K562 (cell line): ENCODE results near the gene OR4D2. TPM values are rescaled to one million over a fixed set of nuclear protein-coding genes. Genes with fewer than 3 reads are reported as not detected.

ENCODE experiments used
- TEAD1 ChIP-seq, 2 experiments: fragments of 450-650 bp in 1 of 2; sonication (generic) in 1 of 2; formaldehyde crosslinking; IDR thresholded peaks; 2 replicates each; pipeline versions ENCODE4 v1.4.0 to v1.8.0; 2020 to 2022; ENCODE audit warnings: mild to moderate bottlenecking in 2 of 2, missing genetic modification reagents in 1 of 2
- polyA plus RNA-seq, 8 experiments: library from polyadenylated mRNA; depleted of rRNA in 4 of 8; stranded (reverse) in 5 of 8; unstranded in 3 of 8; fragments of >200 nt; fragmentation: Nextera tagmentation in 2 of 8; fragmentation: Illumina TruSeq in 1 of 8; extraction: Ambion mirVana in 2 of 8; extraction: Trizol in 1 of 8; gene quantifications; 2 replicates each; pipeline versions ENCODE4 v1.2.1 to v1.2.3, GENCODE V29; 2011 to 2014; ENCODE audit warnings: inconsistent platforms in 1 of 8, missing spikeins in 1 of 8
- total RNA-seq, 7 experiments: library from RNA; depleted of rRNA in 6 of 7; stranded (reverse); fragments of >200 nt in 6 of 7; fragmentation: Illumina TruSeq in 2 of 7; extraction: Trizol in 2 of 7; gene quantifications; 2 replicates each; pipeline versions ENCODE4 v1.2.1 to v1.2.3, GENCODE V29; 2011 to 2021; ENCODE audit warnings: low replicate concordance in 1 of 7
- TF ChIP-seq, protein P1 (sequence below): fragments of 450-650 bp; IDR thresholded peaks from 2 replicates; pipeline ENCODE4 v1.6.1; 2017; ENCODE audit warnings: mild to moderate bottlenecking, moderate library complexity
- TF ChIP-seq, protein P2 (sequence below): fragments of 450-650 bp; IDR thresholded peaks from 2 replicates; pipeline ENCODE4 v1.6.1; 2016; ENCODE audit warnings: mild to moderate bottlenecking, moderate library complexity
- TF ChIP-seq, protein P3 (sequence below): fragments of 150-350 bp; conservative IDR thresholded peaks from 2 replicates; pipeline ENCODE4 v1.6.1; 2014; ENCODE audit warnings: low read length
- TF ChIP-seq, protein P4 (sequence below): sonication (generic); formaldehyde crosslinking; IDR thresholded peaks from 2 replicates; pipeline ENCODE4 v1.8.1; 2023; ENCODE audit warnings: mild to moderate bottlenecking, missing genetic modification reagents, moderate library complexity
- TF ChIP-seq, protein P5 (sequence below): conservative IDR thresholded peaks from 2 replicates; pipeline ENCODE4 v1.6.1; 2011; ENCODE audit warnings: low read depth, mild to moderate bottlenecking, low read length; ENCODE audit not compliant: control insufficient read depth

OR4D2 gene
- total and polyA plus RNA-seq, 9 of the 15 experiments (the other 6 are each of a cell fraction or from before 2014, with no cell fraction given), result not detected

DNA sequence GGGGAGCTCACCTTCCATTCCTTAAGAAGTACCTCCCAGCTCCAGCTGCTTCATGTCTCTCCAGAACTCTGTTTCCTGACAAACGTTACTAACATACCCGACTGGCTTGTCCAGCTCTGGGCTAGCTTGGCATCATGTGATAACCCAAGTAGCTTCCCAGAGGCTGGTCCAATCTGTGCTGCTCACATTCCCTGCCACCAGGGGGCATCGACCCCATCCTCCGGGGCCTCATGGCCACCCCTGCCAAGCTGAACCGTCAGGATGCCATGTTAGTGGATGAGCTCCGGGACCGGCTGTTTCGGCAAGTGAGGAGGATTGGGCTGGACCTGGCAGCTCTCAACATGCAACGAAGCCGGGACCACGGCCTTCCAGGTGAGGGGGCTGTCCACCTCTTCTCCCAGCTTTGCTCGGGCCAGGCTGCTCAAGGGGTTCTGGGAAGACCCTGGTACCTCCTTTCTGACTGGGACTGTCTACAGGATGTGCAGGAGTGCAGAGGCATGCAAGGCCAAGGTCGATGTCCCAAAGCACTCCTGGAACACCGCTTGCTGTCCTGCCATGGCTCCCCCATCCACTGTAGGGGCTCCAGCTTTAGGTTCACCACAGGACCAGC, 33.3 kb downstream of the OR4D2 start (continued):
- TF ChIP-seq, protein P1, sequence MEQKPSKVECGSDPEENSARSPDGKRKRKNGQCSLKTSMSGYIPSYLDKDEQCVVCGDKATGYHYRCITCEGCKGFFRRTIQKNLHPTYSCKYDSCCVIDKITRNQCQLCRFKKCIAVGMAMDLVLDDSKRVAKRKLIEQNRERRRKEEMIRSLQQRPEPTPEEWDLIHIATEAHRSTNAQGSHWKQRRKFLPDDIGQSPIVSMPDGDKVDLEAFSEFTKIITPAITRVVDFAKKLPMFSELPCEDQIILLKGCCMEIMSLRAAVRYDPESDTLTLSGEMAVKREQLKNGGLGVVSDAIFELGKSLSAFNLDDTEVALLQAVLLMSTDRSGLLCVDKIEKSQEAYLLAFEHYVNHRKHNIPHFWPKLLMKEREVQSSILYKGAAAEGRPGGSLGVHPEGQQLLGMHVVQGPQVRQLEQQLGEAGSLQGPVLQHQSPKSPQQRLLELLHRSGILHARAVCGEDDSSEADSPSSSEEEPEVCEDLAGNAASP, result no peak
- TF ChIP-seq, protein P2, sequence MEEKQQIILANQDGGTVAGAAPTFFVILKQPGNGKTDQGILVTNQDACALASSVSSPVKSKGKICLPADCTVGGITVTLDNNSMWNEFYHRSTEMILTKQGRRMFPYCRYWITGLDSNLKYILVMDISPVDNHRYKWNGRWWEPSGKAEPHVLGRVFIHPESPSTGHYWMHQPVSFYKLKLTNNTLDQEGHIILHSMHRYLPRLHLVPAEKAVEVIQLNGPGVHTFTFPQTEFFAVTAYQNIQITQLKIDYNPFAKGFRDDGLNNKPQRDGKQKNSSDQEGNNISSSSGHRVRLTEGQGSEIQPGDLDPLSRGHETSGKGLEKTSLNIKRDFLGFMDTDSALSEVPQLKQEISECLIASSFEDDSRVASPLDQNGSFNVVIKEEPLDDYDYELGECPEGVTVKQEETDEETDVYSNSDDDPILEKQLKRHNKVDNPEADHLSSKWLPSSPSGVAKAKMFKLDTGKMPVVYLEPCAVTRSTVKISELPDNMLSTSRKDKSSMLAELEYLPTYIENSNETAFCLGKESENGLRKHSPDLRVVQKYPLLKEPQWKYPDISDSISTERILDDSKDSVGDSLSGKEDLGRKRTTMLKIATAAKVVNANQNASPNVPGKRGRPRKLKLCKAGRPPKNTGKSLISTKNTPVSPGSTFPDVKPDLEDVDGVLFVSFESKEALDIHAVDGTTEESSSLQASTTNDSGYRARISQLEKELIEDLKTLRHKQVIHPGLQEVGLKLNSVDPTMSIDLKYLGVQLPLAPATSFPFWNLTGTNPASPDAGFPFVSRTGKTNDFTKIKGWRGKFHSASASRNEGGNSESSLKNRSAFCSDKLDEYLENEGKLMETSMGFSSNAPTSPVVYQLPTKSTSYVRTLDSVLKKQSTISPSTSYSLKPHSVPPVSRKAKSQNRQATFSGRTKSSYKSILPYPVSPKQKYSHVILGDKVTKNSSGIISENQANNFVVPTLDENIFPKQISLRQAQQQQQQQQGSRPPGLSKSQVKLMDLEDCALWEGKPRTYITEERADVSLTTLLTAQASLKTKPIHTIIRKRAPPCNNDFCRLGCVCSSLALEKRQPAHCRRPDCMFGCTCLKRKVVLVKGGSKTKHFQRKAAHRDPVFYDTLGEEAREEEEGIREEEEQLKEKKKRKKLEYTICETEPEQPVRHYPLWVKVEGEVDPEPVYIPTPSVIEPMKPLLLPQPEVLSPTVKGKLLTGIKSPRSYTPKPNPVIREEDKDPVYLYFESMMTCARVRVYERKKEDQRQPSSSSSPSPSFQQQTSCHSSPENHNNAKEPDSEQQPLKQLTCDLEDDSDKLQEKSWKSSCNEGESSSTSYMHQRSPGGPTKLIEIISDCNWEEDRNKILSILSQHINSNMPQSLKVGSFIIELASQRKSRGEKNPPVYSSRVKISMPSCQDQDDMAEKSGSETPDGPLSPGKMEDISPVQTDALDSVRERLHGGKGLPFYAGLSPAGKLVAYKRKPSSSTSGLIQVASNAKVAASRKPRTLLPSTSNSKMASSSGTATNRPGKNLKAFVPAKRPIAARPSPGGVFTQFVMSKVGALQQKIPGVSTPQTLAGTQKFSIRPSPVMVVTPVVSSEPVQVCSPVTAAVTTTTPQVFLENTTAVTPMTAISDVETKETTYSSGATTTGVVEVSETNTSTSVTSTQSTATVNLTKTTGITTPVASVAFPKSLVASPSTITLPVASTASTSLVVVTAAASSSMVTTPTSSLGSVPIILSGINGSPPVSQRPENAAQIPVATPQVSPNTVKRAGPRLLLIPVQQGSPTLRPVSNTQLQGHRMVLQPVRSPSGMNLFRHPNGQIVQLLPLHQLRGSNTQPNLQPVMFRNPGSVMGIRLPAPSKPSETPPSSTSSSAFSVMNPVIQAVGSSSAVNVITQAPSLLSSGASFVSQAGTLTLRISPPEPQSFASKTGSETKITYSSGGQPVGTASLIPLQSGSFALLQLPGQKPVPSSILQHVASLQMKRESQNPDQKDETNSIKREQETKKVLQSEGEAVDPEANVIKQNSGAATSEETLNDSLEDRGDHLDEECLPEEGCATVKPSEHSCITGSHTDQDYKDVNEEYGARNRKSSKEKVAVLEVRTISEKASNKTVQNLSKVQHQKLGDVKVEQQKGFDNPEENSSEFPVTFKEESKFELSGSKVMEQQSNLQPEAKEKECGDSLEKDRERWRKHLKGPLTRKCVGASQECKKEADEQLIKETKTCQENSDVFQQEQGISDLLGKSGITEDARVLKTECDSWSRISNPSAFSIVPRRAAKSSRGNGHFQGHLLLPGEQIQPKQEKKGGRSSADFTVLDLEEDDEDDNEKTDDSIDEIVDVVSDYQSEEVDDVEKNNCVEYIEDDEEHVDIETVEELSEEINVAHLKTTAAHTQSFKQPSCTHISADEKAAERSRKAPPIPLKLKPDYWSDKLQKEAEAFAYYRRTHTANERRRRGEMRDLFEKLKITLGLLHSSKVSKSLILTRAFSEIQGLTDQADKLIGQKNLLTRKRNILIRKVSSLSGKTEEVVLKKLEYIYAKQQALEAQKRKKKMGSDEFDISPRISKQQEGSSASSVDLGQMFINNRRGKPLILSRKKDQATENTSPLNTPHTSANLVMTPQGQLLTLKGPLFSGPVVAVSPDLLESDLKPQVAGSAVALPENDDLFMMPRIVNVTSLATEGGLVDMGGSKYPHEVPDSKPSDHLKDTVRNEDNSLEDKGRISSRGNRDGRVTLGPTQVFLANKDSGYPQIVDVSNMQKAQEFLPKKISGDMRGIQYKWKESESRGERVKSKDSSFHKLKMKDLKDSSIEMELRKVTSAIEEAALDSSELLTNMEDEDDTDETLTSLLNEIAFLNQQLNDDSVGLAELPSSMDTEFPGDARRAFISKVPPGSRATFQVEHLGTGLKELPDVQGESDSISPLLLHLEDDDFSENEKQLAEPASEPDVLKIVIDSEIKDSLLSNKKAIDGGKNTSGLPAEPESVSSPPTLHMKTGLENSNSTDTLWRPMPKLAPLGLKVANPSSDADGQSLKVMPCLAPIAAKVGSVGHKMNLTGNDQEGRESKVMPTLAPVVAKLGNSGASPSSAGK, result no peak
- peak in 1 of 2 experiments; percentile 20; a peak in 1 of 4 replicates for TF ChIP-seq TEAD1 (CRISPR knock-in tag; IDR thresholded peaks at IDR 0.05)
- TF ChIP-seq, protein P3, sequence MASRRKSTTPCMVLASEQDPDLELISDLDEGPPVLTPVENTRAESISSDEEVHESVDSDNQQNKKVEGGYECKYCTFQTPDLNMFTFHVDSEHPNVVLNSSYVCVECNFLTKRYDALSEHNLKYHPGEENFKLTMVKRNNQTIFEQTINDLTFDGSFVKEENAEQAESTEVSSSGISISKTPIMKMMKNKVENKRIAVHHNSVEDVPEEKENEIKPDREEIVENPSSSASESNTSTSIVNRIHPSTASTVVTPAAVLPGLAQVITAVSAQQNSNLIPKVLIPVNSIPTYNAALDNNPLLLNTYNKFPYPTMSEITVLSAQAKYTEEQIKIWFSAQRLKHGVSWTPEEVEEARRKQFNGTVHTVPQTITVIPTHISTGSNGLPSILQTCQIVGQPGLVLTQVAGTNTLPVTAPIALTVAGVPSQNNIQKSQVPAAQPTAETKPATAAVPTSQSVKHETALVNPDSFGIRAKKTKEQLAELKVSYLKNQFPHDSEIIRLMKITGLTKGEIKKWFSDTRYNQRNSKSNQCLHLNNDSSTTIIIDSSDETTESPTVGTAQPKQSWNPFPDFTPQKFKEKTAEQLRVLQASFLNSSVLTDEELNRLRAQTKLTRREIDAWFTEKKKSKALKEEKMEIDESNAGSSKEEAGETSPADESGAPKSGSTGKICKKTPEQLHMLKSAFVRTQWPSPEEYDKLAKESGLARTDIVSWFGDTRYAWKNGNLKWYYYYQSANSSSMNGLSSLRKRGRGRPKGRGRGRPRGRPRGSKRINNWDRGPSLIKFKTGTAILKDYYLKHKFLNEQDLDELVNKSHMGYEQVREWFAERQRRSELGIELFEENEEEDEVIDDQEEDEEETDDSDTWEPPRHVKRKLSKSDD, result no peak
- TF ChIP-seq, protein P4, sequence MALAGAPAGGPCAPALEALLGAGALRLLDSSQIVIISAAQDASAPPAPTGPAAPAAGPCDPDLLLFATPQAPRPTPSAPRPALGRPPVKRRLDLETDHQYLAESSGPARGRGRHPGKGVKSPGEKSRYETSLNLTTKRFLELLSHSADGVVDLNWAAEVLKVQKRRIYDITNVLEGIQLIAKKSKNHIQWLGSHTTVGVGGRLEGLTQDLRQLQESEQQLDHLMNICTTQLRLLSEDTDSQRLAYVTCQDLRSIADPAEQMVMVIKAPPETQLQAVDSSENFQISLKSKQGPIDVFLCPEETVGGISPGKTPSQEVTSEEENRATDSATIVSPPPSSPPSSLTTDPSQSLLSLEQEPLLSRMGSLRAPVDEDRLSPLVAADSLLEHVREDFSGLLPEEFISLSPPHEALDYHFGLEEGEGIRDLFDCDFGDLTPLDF (CRISPR knock-in tag), result no peak
- TF ChIP-seq, protein P5, sequence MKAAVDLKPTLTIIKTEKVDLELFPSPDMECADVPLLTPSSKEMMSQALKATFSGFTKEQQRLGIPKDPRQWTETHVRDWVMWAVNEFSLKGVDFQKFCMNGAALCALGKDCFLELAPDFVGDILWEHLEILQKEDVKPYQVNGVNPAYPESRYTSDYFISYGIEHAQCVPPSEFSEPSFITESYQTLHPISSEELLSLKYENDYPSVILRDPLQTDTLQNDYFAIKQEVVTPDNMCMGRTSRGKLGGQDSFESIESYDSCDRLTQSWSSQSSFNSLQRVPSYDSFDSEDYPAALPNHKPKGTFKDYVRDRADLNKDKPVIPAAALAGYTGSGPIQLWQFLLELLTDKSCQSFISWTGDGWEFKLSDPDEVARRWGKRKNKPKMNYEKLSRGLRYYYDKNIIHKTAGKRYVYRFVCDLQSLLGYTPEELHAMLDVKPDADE, result no peak
